22Rv1 (cell line): Measurements from ENCODE around the gene SELENOP.

Experiments used
- H3K27ac ChIP-seq: fragments of 450-650 bp; 2 replicates; pipeline ENCODE4 v1.5.1; 2017
- CTCF ChIP-seq: fragments of 450-650 bp; IDR thresholded peaks from 2 replicates; pipeline ENCODE4 v1.5.1; 2017; ENCODE audit warnings: mild to moderate bottlenecking
- ZFX ChIP-seq: fragments of 450-650 bp; IDR thresholded peaks from 2 replicates; pipeline ENCODE4 v1.6.1; 2017; ENCODE audit warnings: antibody characterized with exemption, borderline replicate concordance

SELENOP gene

DNA sequence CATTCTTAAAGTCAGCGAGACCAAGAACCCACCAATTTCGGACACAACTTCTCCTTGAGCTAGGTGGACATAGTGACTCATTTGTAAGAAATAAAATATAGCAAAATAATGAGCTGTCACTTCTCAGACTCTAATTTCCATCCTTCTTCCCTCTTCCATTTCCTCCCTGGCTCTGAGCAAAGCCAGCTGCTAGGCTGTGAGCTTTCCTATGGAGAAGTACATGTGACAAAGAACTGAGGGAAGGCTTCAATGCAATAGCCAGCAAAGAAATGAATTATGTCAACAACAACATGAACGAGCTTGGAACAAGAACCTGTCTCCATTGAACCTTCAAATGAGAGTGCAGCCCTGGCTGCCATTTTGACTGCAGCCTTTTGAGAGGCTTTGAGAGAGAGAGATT, 25.9 kb upstream of the SELENOP start:
- no peak overlapping the region for H3K27ac ChIP-seq
- TF ChIP-seq CTCF (no peak), ZFX (no peak)

DNA sequence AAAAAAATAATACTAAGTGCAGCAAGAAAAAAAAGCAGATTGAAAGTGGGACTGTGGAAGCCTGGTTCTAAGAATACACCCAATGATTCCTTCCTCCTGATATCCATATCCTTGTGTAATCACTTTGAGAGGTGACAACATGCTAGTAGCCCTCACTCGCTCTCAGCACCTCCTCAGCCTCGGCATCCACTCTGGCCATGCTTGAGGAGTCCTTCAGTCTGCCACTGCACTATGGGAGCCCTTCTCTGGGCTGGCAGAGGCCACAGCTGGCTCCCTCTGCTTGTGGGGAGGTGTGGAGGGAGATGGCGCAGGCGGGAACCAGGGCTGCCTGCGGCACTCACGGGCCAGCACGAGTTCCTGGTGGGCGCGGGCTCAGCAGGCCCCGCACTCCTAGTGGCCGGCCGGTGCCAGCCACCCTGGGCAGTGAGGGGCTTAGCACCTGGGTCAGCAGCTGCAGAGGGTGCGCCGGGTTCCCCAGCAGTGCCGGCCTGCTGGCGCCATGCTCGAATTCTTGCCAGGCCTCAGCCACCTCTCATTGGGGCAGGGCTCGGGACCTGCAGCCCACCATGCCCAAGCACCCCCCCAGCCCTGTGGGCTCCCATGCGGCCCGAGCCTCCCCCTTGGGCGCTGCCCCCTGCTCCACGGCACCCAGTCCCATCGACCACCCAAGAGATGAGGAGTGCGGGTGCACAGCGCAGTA, 24.5 kb upstream of the SELENOP start:
- TF ChIP-seq ZFX (no peak), CTCF (no peak)
- H3K27ac ChIP-seq: no peak overlapping the region

DNA sequence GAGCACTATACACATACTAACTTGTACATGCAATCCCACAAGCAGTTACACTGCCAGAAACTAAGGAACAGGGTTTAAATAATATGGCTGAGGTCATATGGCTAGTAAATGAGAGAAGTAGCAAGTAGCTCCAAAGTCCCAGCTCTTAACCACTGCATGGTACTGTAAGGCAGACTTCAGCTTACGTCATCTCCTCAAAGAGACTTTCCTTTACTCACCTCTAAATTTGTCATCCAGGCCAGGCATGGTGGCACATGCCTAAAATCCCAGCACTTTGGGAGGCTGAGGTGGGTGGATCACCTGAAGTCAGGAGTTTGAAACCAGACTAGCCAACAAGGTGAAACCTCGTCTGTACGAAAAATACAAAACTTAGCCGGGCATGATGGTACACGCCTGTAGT, 20.4 kb upstream of the SELENOP start:
- H3K27ac ChIP-seq: no peak overlapping the region
- no peak for TF ChIP-seq ZFX

DNA sequence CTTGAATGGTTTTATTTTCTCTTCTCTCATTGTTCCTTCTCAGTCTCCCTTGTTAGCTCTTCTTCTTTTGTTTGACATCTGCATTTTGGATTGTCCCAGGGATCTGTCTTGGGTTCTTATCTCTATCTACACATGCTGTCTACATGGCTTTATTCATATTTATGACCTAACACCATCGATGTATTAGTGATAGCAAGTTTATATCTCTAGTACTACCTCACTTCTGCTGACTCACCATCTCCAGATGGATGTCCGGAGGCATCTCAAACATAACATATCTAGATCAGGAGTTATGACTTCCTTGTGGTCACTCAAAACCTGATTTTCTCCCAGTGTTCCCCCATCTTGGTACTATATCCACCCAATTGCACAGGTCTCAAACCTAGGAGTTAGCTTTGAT, 19.2 kb upstream of the SELENOP start:
- no peak overlapping the region for H3K27ac ChIP-seq

GRCh38 chr5:42828671-42829070, 17.0 kb upstream of the SELENOP start:
- no peak overlapping the region for H3K27ac ChIP-seq
- TF ChIP-seq CTCF: no peak
- TF ChIP-seq ZFX: no peak

More for the DNA sequence above, 19.2 kb upstream of the SELENOP start:
- TF ChIP-seq ZFX (no peak), CTCF (no peak)

DNA sequence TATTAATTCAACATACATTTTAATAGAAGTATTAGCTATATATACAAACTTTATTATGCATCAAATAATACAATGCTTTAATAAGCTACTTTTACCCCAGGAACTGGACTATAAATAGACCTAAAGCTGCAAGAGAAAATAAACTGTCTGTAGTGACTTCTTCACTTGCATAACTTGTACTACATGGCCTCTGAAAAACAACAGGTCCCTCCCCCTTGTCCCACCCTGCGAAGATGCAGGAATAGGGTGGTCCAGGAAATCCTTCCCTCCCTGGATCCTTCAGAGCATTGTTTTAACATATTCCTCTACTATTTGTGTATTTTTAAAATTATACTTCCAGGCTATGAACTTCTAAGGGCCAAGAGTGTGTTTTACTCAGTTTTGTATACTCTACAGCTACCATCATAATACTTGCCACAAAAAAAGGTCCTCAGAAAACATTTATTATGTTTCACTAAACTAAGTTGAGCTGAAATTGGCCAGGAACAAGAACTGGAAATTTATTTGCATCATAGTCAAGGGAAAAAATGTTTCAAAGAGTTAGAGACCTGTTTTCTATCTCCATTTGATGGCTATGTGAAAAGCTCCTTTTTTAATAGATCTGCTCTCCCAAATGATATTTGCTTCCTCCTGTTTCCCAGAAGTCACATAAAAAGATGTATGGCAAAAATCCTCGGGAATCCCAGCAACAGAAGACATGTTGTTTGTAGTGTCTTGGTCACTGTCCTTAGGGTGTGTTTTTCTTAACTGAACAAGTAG, 15.2 kb upstream of the SELENOP start:
- TF ChIP-seq CTCF: no peak
- TF ChIP-seq ZFX: no peak
- H3K27ac ChIP-seq: no peak overlapping the region

GRCh38 chr5:42825422-42826148, 13.9 kb upstream of the SELENOP start:
- no peak overlapping the region for H3K27ac ChIP-seq
- TF ChIP-seq CTCF (no peak), ZFX (no peak)
